Stimulated activated CD4-positive, alpha-beta T cell treated with anti-CD3 and anti-CD28 coated beads, Interleukin-12 subunit alpha, Interleukin-12 subunit beta, amount 100 ng/mL, for 4 hours (primary cell): ENCODE data around the gene ATF6B.
"Not testable (repeated sequence)": the region's sequence is repeated elsewhere in the genome, so short reads cannot be mapped to it uniquely, and the experiment has no call there.

ENCODE experiments used
- DNase-seq: peaks from one replicate; pipeline ENCODE4 v3.0.0-alpha.2; 2020

ATF6B gene

DNA sequence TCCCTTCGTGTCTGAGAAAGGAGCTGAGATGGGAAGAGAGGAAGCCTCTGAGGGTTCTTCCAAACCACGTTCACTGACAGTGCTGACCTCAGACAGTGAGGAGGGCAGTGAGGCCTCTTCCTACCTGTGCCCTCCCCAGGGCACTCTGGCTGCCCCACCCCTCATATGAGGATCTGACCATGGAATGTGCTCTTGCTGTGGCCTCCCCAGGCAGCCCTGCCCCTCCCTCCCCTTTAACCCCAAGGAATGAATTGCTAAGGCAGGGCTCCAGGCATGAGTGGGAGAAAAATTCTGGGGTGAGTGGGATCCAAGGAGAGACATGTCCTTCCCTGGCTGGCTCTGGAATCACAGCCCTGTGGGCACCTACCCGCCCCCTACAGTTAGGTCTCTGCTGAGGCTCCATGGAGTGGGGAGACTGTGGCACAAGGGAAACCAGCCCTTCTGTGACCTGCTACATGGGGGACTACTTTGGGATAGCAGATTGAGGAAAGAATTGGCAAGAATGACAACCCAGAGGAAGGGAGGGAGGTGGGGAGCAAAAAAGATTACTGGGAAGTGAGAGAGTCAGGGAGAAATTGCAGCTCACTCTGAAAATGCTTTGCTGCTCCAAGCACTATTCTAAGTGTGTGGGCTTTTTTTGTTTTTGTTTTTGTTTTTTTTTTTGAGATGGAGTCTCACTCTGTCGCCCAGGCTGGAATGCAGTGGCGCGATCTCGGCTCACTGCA, 48.3 kb downstream of the ATF6B start:
- DNase-seq: no peak

GRCh38 chr6:32076321-32076809, 51.7 kb downstream of the ATF6B start:
- no peak for DNase-seq

DNA sequence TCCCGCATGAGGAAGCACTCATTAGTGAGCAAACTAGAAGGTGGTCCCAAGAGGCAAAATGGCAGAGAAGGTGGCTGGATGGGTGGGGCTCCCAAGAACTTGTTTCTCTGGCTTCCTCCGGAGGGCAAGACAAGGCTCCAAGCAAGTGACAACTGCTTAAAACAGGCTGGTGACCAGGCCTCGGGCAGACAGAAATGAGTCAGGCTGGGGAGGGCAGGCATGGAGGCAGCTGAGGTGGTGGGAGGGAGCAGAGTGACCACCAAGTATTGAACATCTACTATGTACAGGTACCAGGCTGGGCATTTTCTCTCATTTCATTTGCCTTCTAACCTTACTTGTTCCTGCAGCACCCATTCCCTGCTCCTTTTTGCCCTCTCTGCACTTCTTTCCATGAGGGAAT, 52.3 kb downstream of the ATF6B start:
- DNase-seq: no peak

- no peak for DNase-seq
Measured at GRCh38 chr6:32074996-32075532, 53.0 kb downstream of the ATF6B start.

DNA sequence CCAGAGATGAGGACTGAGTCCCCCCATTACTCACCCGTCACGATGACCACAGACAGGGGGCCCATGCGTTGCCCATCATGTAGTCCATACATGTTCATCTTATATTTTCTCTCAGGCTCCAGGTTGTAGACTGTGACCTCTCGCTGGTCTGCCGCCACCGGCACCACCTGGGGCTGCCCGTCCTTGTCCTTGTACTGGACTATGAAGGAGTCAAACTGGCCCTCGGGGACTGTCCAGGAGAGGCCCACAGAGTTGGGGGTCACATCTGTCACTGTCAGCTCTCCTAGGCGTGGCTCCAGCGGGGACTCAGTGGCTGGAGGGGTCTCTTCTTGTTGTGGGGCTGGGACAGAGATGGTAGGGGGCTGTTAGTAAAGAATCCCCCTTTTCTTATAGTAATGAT, 54.4 kb downstream of the ATF6B start:
- no peak for DNase-seq

DNA sequence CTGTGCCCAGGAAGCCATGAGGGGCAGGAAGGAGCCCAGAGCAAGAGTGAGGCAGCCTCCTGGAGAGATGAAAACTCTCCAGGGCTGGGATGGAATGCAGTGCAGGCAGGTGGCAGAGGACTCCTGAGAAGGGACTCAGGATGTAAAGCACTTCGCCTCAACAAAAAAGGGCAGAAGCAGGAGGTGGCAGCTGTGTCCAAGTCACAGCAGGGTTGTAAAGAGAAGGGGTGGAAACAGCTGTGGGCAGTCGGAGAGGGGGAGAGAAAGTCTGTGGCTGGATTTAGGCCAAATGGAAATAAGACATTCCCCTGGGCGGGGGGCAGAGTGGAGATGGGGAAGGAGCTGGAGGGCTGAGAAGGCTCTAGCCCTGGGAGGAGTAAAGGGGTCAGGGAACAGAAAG, 54.9 kb downstream of the ATF6B start:
- DNase-seq: no peak

DNA sequence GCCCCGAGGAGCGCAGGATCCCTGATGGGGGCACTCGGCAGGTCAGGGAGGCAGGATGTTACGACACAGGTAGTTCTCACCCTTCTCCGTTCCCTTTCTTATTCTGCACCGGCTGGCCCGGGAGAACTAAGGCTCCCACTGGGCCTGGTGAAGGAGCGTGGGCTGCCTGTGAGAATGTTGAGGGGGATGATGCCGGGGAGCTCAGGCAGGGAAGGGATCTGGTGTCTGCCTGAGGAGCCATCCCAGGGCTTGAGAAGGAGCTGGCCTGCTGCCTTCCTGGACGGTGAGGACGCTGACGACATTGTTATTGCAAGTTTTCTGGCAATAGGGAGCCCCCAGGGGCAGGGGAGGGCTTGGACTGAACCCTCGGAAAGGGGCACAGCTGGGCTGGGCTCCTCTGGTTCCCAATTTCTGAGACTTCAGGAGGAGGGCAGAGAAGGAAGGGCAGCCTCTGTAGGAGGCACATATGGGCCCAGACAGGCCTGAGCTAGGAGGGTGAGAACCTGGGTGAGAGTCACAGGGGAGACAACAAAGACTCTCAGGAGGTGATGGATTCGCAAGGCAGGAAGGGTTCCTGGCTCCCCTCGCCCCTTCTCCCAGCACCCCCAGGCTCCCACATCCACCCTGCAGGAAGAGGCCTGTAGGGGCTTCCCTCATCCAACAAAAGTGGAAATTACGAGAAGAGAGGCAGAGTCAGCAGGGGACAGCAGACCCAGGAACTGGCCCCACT, 57.1 kb downstream of the ATF6B start:
- no peak for DNase-seq

DNA sequence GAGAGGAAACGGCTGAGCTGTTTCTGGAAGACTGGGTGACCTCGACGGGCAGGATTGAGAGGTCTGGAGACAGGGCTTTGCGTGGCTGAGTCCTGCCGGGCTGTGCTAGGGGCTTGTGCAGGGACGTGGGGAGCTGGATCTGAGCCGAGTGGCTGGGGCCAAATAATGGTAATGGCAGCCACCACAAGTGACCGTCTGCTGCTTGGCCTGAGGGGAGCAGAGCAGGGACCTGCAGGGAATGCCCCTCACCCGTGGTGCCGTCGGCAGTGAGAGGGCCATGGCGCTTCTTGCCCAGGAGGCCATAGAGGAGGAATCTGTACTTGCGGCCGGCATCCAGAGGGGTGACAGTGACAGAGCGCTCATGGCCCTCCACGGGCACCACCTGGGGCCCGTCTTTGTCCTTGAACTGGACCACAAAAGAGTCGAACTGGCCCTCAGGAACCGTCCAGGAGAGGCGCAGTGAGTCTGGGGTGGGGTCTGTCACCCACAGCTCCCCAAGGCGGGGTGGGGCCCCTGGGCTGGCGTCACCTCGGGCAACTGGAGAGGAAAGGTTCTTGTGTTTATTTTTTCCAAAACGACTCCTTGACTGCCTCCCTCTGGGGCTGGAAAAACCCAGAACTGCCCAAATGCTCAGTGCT, 58.0 kb downstream of the ATF6B start:
- no peak for DNase-seq

GRCh38 chr6:32069460-32069859, 58.6 kb downstream of the ATF6B start:
- no peak for DNase-seq

- no peak for DNase-seq
Measured at GRCh38 chr6:32068867-32069266, 59.2 kb downstream of the ATF6B start.

DNA sequence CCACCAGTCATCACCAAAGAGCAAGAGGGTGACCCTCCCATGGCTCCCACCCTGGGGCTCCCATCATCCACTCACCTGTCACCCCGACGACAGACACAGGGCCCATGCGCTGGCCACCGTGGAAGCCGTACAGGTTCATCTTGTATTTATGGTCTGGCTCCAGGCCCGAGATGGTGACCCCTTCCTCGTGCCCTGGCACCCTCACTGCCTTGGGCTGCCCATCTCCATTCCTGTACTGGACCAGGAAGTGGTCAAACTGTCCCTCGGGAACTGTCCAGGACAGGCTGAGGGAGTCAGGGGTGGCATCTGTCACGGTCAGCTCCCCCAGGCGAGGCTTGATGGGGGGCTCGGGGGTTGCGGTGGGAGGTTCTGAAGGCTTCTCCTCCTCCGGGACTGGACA, 59.7 kb downstream of the ATF6B start:
- DNase-seq: not testable (repeated sequence)

DNA sequence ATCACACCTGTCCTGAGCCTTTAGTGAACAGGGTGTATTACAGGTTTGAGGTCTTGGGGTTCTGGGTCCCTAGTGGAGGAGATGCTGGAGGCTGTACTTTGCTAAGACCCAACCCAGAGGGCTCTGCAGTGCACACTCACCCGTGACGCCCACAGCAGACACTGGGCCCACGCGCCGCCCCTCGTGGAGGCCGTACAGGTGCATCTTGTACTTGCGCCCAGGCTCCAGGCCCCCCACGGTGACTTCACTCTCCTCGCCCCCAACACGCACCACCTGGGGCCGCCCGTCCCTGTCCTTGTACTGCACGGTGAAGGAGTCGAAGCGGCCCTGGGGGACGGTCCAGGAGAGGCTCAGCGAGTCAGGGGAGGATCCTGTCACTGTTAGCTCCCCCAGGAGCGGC, 60.5 kb downstream of the ATF6B start:
- DNase-seq: not testable (repeated sequence)
